Activated CD4-positive, alpha-beta memory T cell treated with anti-CD3 and anti-CD28 coated beads, Interleukin-2, amount 10 ng/mL, durations not matched to agents 7 days and 5 days (primary cell): ENCODE results near the gene MAP3K19. TPM values are rescaled to one million over a fixed set of nuclear protein-coding genes. Genes with fewer than 3 reads are reported as not detected.

ENCODE experiments used
- CTCF ChIA-PET: fragments of 350-600 bp; sonication (Branson Sonifier 250); formaldehyde crosslinking; loops from one replicate; lab custom pipeline; 2021; ENCODE audit warnings: antibody characterized with exemption, inconsistent platforms; lab: Charles Lee
- POLR2A ChIA-PET: fragments of 350-600 bp; sonication (Branson Sonifier 250); formaldehyde crosslinking; loops from one replicate; lab custom pipeline; 2021; ENCODE audit warnings: antibody characterized with exemption; lab: Charles Lee
- DNase-seq: peaks from one replicate; pipeline ENCODE4 v3.0.0-alpha.2; 2020
- H3K27ac Mint-ChIP-seq: one replicate; pipeline ENCODE4 v1.8.0; 2021; ENCODE audit warnings: mild to moderate bottlenecking, mixed read lengths
- H3K27me3 Mint-ChIP-seq: one replicate; pipeline ENCODE4 v1.8.0; 2021; ENCODE audit warnings: mixed read lengths
- H3K36me3 Mint-ChIP-seq: one replicate; pipeline ENCODE4 v1.8.0; 2021; ENCODE audit warnings: low read depth, mixed read lengths
- H3K4me1 Mint-ChIP-seq: one replicate; pipeline ENCODE4 v1.8.0; 2021; ENCODE audit warnings: mixed read lengths
- H3K4me3 Mint-ChIP-seq: one replicate; pipeline ENCODE4 v1.8.0; 2021; ENCODE audit warnings: mild to moderate bottlenecking, mixed read lengths
- H3K9me3 Mint-ChIP-seq: one replicate; pipeline ENCODE4 v1.8.0; 2021; ENCODE audit warnings: mixed read lengths
- total RNA-seq, 2 experiments: library from RNA; stranded (reverse); gene quantifications; one replicate each; pipeline ENCODE4 v1.2.3, GENCODE V29; 2021

The MAP3K19 gene
- total RNA-seq, 2 experiments from 2014 or later = not detected

- Mint-ChIP-seq H3K4me1 (no peaks in the 10 kb centered on the region), H3K36me3 (peaks cover 58% of the 10 kb centered on the region), H3K9me3 (peaks cover 38% of the 10 kb centered on the region), H3K27me3 (no peaks in the 10 kb centered on the region), H3K4me3 (no peak overlapping the region), H3K27ac (no peak overlapping the region)
- CTCF ChIA-PET = no interaction called here
- no peak for DNase-seq
- POLR2A ChIA-PET = no interaction called here
Measured at GRCh38 chr2:135072125-135072997, 25.1 kb upstream of the MAP3K19 start.

GRCh38 chr2:135066710-135067109, 19.5 kb upstream of the MAP3K19 start:
- H3K36me3 Mint-ChIP-seq = peaks cover 73% of the 10 kb centered on the region
- no peak overlapping the region for H3K27ac Mint-ChIP-seq
- CTCF ChIA-PET = no interaction called here
- no peak overlapping the region for H3K4me3 Mint-ChIP-seq
- no peaks in the 10 kb centered on the region for H3K27me3 Mint-ChIP-seq
- POLR2A ChIA-PET = interaction anchor here (1.4 kb wide), 1 partner anchor 13 kb away, joined by 3 read pairs; no protein-coding TSS in a partner anchor
- peaks cover 30% of the 10 kb centered on the region for H3K9me3 Mint-ChIP-seq
- no peak for DNase-seq
- peaks cover 8% of the 10 kb centered on the region for H3K4me1 Mint-ChIP-seq

- peaks cover 72% of the 10 kb centered on the region for H3K36me3 Mint-ChIP-seq
- no peak overlapping the region for H3K27ac Mint-ChIP-seq
- H3K4me1 Mint-ChIP-seq = peaks cover 8% of the 10 kb centered on the region
- H3K27me3 Mint-ChIP-seq = no peaks in the 10 kb centered on the region
- no peak for DNase-seq
- ChIA-PET CTCF (no interaction called here), POLR2A (no interaction called here)
- H3K4me3 Mint-ChIP-seq = no peak overlapping the region
- H3K9me3 Mint-ChIP-seq = peaks cover 17% of the 10 kb centered on the region
Measured at GRCh38 chr2:135064149-135064548, 16.9 kb upstream of the MAP3K19 start.

GRCh38 chr2:135063210-135063609, 16.0 kb upstream of the MAP3K19 start:
- Mint-ChIP-seq H3K27me3 (no peaks in the 10 kb centered on the region), H3K4me1 (peaks cover 8% of the 10 kb centered on the region)
- CTCF ChIA-PET = no interaction called here

GRCh38 chr2:135059577-135059976, 12.3 kb upstream of the MAP3K19 start:
- Mint-ChIP-seq H3K9me3 (peaks cover 9% of the 10 kb centered on the region), H3K27ac (no peak overlapping the region), H3K4me1 (peaks cover 23% of the 10 kb centered on the region), H3K27me3 (no peaks in the 10 kb centered on the region), H3K36me3 (peaks cover 60% of the 10 kb centered on the region), H3K4me3 (no peak overlapping the region)
- ChIA-PET CTCF (no interaction called here), POLR2A (no interaction called here)
- no peak for DNase-seq

More at GRCh38 chr2:135063210-135063609, 16.0 kb upstream of the MAP3K19 start:
- no peak overlapping the region for H3K4me3 Mint-ChIP-seq
- POLR2A ChIA-PET = no interaction called here
- peaks cover 68% of the 10 kb centered on the region for H3K36me3 Mint-ChIP-seq
- DNase-seq = no peak
- H3K9me3 Mint-ChIP-seq = peaks cover 13% of the 10 kb centered on the region
- H3K27ac Mint-ChIP-seq = no peak overlapping the region

- H3K27ac Mint-ChIP-seq = no peak overlapping the region
- peaks cover 34% of the 10 kb centered on the region for H3K4me1 Mint-ChIP-seq
- H3K9me3 Mint-ChIP-seq = no peaks in the 10 kb centered on the region
- DNase-seq = no peak
- ChIA-PET POLR2A (no interaction called here), CTCF (no interaction called here)
- H3K4me3 Mint-ChIP-seq = no peak overlapping the region
- H3K36me3 Mint-ChIP-seq = peaks cover 43% of the 10 kb centered on the region
- no peaks in the 10 kb centered on the region for H3K27me3 Mint-ChIP-seq
Measured at GRCh38 chr2:135056790-135057189, 9.5 kb upstream of the MAP3K19 start.

GRCh38 chr2:135055182-135055786, 8.0 kb upstream of the MAP3K19 start:
- ChIA-PET CTCF (no interaction called here), POLR2A (no interaction called here)
- peaks cover 33% of the 10 kb centered on the region for H3K36me3 Mint-ChIP-seq
- no peaks in the 10 kb centered on the region for H3K9me3 Mint-ChIP-seq
- no peak for DNase-seq
- no peak overlapping the region for H3K27ac Mint-ChIP-seq
- peaks cover 40% of the 10 kb centered on the region for H3K4me1 Mint-ChIP-seq
- H3K4me3 Mint-ChIP-seq = no peak overlapping the region
- no peaks in the 10 kb centered on the region for H3K27me3 Mint-ChIP-seq

GRCh38 chr2:135052997-135053474, 5.8 kb upstream of the MAP3K19 start:
- Mint-ChIP-seq H3K4me3 (peak overlapping the region; percentile 81), H3K9me3 (no peaks in the 10 kb centered on the region), H3K36me3 (peaks cover 22% of the 10 kb centered on the region), H3K27ac (peak overlapping the region; percentile 99), H3K27me3 (peaks cover 3% of the 10 kb centered on the region), H3K4me1 (peaks cover 42% of the 10 kb centered on the region)
- ChIA-PET CTCF (interaction anchor here (1.0 to 1.1 kb wide), 2 partner anchors 9 to 10 kb away, joined by 3 read pairs; no protein-coding TSS in a partner anchor), POLR2A (interaction anchor here (0.6 to 3.2 kb wide), 7 partner anchors 9 to 693 kb away, joined by 3 to 30 read pairs (median 3); partner anchors contain the start of genes CCNT2, R3HDM1 and ZRANB3)
- peak; percentile 39 for DNase-seq

- Mint-ChIP-seq H3K4me1 (peaks cover 39% of the 10 kb centered on the region), H3K27ac (peak within 1 kb of the TSS; percentile 99), H3K9me3 (no peaks in the 10 kb centered on the region), H3K4me3 (peak within 1 kb of the TSS; percentile 81), H3K27me3 (peaks cover 3% of the 10 kb centered on the region), H3K36me3 (peaks cover 22% of the 10 kb centered on the region)
- peak; percentile 95 for DNase-seq
- CTCF ChIA-PET = interaction anchor here (0.6 to 1.1 kb wide), 4 partner anchors 8 to 126 kb away, joined by 3 to 4 read pairs (median 3); no protein-coding TSS in a partner anchor
- POLR2A ChIA-PET = interaction anchor here (0.6 to 3.2 kb wide), 7 partner anchors 17 to 694 kb away, joined by 3 to 30 read pairs (median 3); partner anchors contain the start of genes CCNT2, R3HDM1 and ZRANB3
Measured at GRCh38 chr2:135052042-135052876, 5.0 kb upstream of the MAP3K19 start, which contains the start of gene RAB3GAP1. Gene RAB3GAP1 (plus strand): TSS chr2:135052292. CDS start chr2:135052308, 16 bp downstream.

GRCh38 chr2:135050684-135051083, 3.4 kb upstream of the MAP3K19 start:
- H3K4me3 Mint-ChIP-seq = peak overlapping the region; percentile 49
- ChIA-PET CTCF (no interaction called here), POLR2A (interaction anchor here (0.5 to 3.2 kb wide), 3 partner anchors 41 to 133 kb away, joined by 3 to 15 read pairs (median 3); partner anchors contain the start of gene CCNT2)
- H3K36me3 Mint-ChIP-seq = peaks cover 13% of the 10 kb centered on the region
- H3K27me3 Mint-ChIP-seq = peaks cover 7% of the 10 kb centered on the region
- peak overlapping the region; percentile 45 for H3K27ac Mint-ChIP-seq
- peaks cover 32% of the 10 kb centered on the region for H3K4me1 Mint-ChIP-seq
- DNase-seq = no peak
- H3K9me3 Mint-ChIP-seq = no peaks in the 10 kb centered on the region

- no peaks in the 10 kb centered on the region for H3K9me3 Mint-ChIP-seq
- CTCF ChIA-PET = no interaction called here
- peak overlapping the region; percentile 45 for H3K27ac Mint-ChIP-seq
- peaks cover 10% of the 10 kb centered on the region for H3K36me3 Mint-ChIP-seq
- no peak for DNase-seq
- H3K27me3 Mint-ChIP-seq = peaks cover 9% of the 10 kb centered on the region
- H3K4me3 Mint-ChIP-seq = no peak overlapping the region
- POLR2A ChIA-PET = no interaction called here
- H3K4me1 Mint-ChIP-seq = peaks cover 30% of the 10 kb centered on the region
Measured at GRCh38 chr2:135050132-135050531, 2.9 kb upstream of the MAP3K19 start.

- ChIA-PET POLR2A (interaction anchor here (1.8 kb wide), 1 partner anchor 483 kb away, joined by 6 read pairs; the partner anchor contains the start of genes R3HDM1 and ZRANB3), CTCF (no interaction called here)
- Mint-ChIP-seq H3K9me3 (no peaks in the 10 kb centered on the region), H3K4me1 (peaks cover 12% of the 10 kb centered on the region), H3K36me3 (no peaks in the 10 kb centered on the region), H3K27me3 (peaks cover 14% of the 10 kb centered on the region), H3K4me3 (no peak overlapping the region), H3K27ac (no peak overlapping the region)
- no peak for DNase-seq
Measured at GRCh38 chr2:135048122-135048521, 875 bp upstream of the MAP3K19 start.
